ENCODE measurements around the gene PRRT1B. TPM values are rescaled to one million over a fixed set of nuclear protein-coding genes. Genes with fewer than 3 reads are reported as not detected.
A peak's percentile ranks its signal among the peaks of the same experiment; 100 is the strongest.

PRRT1B gene
- total RNA-seq: not detected

DNA sequence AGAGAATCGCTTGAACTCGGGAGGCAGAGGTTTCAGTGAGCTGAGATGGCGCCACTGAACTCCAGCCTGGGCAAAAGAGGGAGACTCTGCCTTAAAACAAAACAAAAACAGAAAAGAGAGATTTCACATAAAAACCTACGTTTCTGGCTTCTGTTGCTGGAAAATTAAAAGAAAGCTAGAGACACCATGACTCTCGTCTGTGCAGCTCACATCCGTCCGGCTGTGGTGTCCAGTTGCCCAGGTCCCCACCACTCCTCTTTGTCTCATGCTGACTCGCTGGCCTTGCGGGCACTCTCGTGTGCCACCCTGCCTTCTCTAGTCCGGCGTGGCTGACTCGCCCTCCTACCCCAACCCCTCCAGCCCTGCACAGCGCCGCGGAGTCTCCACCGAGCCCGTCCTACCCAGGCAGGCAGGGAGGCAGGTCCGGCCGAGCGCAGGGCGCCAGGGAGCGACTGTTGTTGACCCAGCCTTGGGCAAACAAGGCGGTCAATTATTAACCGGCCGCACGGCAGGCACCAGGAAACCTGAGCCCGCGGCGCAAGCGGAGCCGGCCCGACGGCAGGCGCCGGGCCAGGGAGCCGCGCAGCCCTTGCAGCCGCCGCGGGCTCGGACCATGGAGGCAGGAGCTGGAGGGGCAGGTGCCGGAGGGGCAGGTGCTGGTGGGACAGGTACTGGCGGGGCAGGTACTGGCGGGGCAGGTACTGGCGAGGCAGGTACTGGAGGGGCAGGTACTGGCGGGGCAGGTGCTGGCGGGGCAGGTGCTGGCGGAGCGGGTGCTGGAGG lies at the start of gene PRRT1B:
Gene PRRT1B (plus strand): TSS at position 521 of the 783 bp plus-strand sequence. CDS start 93 bp downstream, at position 614.
- Histone ChIP-seq H3K4me3 (ENCODE audit: low read length in 3 of 3) (peak within 1 kb of the TSS in 1 of 3 donors; percentile 35), H3K9ac (ENCODE audit: low read depth in 1 of 3, low read length in 3 of 3) (peak within 1 kb of the TSS in 1 of 3 donors; percentile 8), H3K36me3 (ENCODE audit: control insufficient read depth in 3 of 3, insufficient read depth in 3 of 3, low read length in 3 of 3) (no peaks in the 10 kb centered on the region), H3K9me3 (ENCODE audit: control insufficient read depth in 3 of 3, low read length in 3 of 3) (peaks cover 0 to 8% (median 3%) of the 10 kb centered on the region in 3 donors), H3K27me3 (ENCODE audit: control insufficient read depth in 3 of 3, insufficient read depth in 3 of 3, low read length in 3 of 3) (peaks cover 37 to 43% (median 40%) of the 10 kb centered on the region in 3 donors), H3K4me1 (ENCODE audit: control insufficient read depth in 3 of 3, insufficient read depth in 3 of 3, low read length in 3 of 3) (peaks cover 0 to 8% (median 7%) of the 10 kb centered on the region in 3 donors), H3K27ac (ENCODE audit: low read depth, low read length) (no peak within 1 kb of the TSS)

DNA sequence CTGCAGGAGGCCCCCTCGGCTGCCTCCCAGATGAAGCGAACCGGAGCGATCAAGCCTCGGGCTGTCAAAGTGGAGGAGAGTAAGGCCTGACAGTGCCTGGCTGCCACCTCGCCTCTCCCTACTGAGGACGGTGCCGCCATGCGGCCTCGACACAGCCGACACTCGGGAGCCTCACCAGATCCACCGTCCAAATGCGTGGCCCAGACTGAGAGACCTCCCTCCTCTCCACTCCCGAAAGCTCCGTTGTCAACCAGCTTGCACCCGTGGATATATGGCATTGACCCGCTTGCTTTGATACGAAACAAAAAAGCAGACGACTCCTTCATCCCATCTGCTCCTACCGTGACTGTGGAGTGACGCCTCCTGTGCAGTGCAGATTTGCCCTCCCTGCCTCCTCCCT lies 49.5 kb upstream of the PRRT1B start:
- H3K36me3 ChIP-seq (ENCODE audit: control insufficient read depth in 3 of 3, insufficient read depth in 3 of 3, low read length in 3 of 3): peaks cover 80 to 86% (median 83%) of the 10 kb centered on the region in 3 donors
- H3K9me3 ChIP-seq (ENCODE audit: control insufficient read depth in 3 of 3, low read length in 3 of 3): no peaks in the 10 kb centered on the region
- no peak overlapping the region for H3K4me3 ChIP-seq (ENCODE audit: low read length in 3 of 3)
- peaks cover 0 to under 1% (median 0%) of the 10 kb centered on the region in 3 donors for H3K4me1 ChIP-seq (ENCODE audit: control insufficient read depth in 3 of 3, insufficient read depth in 3 of 3, low read length in 3 of 3)
- no peak overlapping the region for H3K9ac ChIP-seq (ENCODE audit: low read depth in 1 of 3, low read length in 3 of 3)
- H3K27me3 ChIP-seq (ENCODE audit: control insufficient read depth in 3 of 3, insufficient read depth in 3 of 3, low read length in 3 of 3): no peaks in the 10 kb centered on the region
- H3K27ac ChIP-seq (ENCODE audit: low read depth, low read length): no peak overlapping the region

DNA sequence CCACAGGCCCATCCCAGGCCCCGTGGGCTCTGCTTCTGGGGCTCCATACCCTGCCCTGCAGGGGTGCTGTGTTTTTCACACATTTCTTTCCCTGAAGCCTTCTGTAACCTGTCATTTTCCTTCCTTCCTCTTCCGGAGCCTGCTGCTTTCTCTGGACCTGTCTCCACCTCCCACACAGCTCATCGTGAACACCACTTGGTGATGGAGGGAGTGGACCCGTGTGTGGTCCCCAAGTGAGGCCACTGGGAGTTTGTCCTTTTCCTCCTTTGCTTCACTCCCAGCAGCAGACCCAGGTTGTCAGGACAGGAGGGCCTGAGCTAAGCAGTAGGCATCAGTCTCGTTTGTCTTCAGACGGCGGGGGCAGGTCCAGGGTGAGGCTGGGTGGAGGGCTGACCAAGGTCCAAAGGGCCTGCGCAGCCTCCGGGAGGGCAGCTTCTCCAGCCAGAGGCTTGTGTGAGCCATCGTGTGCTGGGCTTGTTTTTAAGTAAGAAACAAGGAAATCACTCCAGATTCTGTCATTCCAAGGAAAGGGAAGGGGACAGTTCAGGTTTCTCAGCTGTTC lies 48.4 kb upstream of the PRRT1B start:
- H3K9ac ChIP-seq (ENCODE audit: low read depth in 1 of 3, low read length in 3 of 3): no peak overlapping the region
- H3K27me3 ChIP-seq (ENCODE audit: control insufficient read depth in 3 of 3, insufficient read depth in 3 of 3, low read length in 3 of 3): no peaks in the 10 kb centered on the region
- H3K9me3 ChIP-seq (ENCODE audit: control insufficient read depth in 3 of 3, low read length in 3 of 3): no peaks in the 10 kb centered on the region
- peaks cover 69 to 75% (median 71%) of the 10 kb centered on the region in 3 donors for H3K36me3 ChIP-seq (ENCODE audit: control insufficient read depth in 3 of 3, insufficient read depth in 3 of 3, low read length in 3 of 3)
- H3K27ac ChIP-seq (ENCODE audit: low read depth, low read length): no peak overlapping the region
- H3K4me3 ChIP-seq (ENCODE audit: low read length in 3 of 3): no peak overlapping the region
- H3K4me1 ChIP-seq (ENCODE audit: control insufficient read depth in 3 of 3, insufficient read depth in 3 of 3, low read length in 3 of 3): peaks cover 0 to 12% (median 8%) of the 10 kb centered on the region in 3 donors

- Histone ChIP-seq H3K4me1 (ENCODE audit: control insufficient read depth in 3 of 3, insufficient read depth in 3 of 3, low read length in 3 of 3) (peaks cover 11 to 36% (median 21%) of the 10 kb centered on the region in 3 donors), H3K4me3 (ENCODE audit: low read length in 3 of 3) (no peak overlapping the region), H3K27ac (ENCODE audit: low read depth, low read length) (no peak overlapping the region), H3K9me3 (ENCODE audit: control insufficient read depth in 3 of 3, low read length in 3 of 3) (no peaks in the 10 kb centered on the region), H3K9ac (ENCODE audit: low read depth in 1 of 3, low read length in 3 of 3) (no peak overlapping the region), H3K36me3 (ENCODE audit: control insufficient read depth in 3 of 3, insufficient read depth in 3 of 3, low read length in 3 of 3) (peaks cover 45 to 51% (median 47%) of the 10 kb centered on the region in 3 donors), H3K27me3 (ENCODE audit: control insufficient read depth in 3 of 3, insufficient read depth in 3 of 3, low read length in 3 of 3) (no peaks in the 10 kb centered on the region)
These were observed 46.0 kb upstream of the PRRT1B start for GRCh38 chr9:131499254-131499767.

DNA sequence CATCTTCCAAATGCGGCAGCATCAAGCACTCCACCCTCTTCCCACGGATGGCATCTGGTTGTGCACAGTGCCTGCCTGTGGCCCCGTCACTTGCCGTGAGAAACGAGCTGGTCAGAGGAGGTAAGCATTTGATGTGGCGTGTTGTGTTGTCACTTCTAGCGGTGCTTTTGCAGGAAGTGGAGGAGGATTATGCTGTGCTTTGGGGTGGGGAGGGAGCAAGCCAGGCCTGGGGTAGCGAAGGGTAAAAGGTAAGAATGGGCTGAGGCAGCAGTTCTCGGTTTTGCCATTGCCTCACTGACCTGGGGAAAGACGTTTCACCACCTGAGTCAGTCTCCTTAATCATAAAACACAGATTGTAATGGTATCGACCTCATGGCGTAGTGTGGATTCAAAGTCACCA lies 44.9 kb upstream of the PRRT1B start:
- H3K27ac ChIP-seq (ENCODE audit: low read depth, low read length): peak overlapping the region; percentile 15

DNA sequence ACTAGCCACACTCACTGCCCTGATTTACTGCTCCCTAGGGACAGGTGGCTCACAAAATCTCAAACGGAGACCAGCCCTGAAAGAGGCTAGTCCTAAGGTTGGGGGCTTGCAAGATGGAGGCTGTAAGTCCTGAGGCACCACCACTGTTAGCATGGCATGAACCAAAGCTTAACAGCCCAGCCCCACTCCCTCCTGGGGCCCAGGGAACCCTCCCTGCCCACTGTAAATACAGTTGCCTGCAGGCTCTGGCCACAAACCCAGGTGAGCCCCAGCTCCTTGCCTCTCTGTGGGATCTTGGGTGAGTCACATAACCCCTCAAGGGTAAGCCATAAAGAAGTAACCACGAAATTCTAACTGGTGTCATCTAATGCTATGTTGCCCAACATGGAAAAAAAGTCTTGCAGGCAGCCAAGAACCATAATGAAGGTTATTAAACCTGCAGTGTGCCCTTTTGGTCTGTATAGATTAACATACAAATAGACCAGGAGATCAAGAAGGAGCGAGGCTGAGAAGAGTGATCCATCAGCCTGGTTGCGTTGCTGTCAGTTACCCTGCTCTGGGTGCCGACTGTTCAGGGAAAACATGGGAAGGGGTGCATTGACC lies 44.3 kb upstream of the PRRT1B start:
- H3K27ac ChIP-seq (ENCODE audit: low read depth, low read length): no peak overlapping the region
- peaks cover 31 to 36% (median 32%) of the 10 kb centered on the region in 3 donors for H3K36me3 ChIP-seq (ENCODE audit: control insufficient read depth in 3 of 3, insufficient read depth in 3 of 3, low read length in 3 of 3)
- no peak overlapping the region for H3K9ac ChIP-seq (ENCODE audit: low read depth in 1 of 3, low read length in 3 of 3)
- H3K9me3 ChIP-seq (ENCODE audit: control insufficient read depth in 3 of 3, low read length in 3 of 3): no peaks in the 10 kb centered on the region
- no peak overlapping the region for H3K4me3 ChIP-seq (ENCODE audit: low read length in 3 of 3)
- H3K27me3 ChIP-seq (ENCODE audit: control insufficient read depth in 3 of 3, insufficient read depth in 3 of 3, low read length in 3 of 3): no peaks in the 10 kb centered on the region
- H3K4me1 ChIP-seq (ENCODE audit: control insufficient read depth in 3 of 3, insufficient read depth in 3 of 3, low read length in 3 of 3): peaks cover 14 to 38% (median 22%) of the 10 kb centered on the region in 3 donors

More for the DNA sequence above, 44.9 kb upstream of the PRRT1B start:
- H3K4me3 ChIP-seq (ENCODE audit: low read length in 3 of 3): no peak overlapping the region
- H3K9me3 ChIP-seq (ENCODE audit: control insufficient read depth in 3 of 3, low read length in 3 of 3): no peaks in the 10 kb centered on the region
- no peaks in the 10 kb centered on the region for H3K27me3 ChIP-seq (ENCODE audit: control insufficient read depth in 3 of 3, insufficient read depth in 3 of 3, low read length in 3 of 3)
- H3K4me1 ChIP-seq (ENCODE audit: control insufficient read depth in 3 of 3, insufficient read depth in 3 of 3, low read length in 3 of 3): peaks cover 14 to 38% (median 22%) of the 10 kb centered on the region in 3 donors
- no peak overlapping the region for H3K9ac ChIP-seq (ENCODE audit: low read depth in 1 of 3, low read length in 3 of 3)
- H3K36me3 ChIP-seq (ENCODE audit: control insufficient read depth in 3 of 3, insufficient read depth in 3 of 3, low read length in 3 of 3): peaks cover 37 to 43% (median 38%) of the 10 kb centered on the region in 3 donors

DNA sequence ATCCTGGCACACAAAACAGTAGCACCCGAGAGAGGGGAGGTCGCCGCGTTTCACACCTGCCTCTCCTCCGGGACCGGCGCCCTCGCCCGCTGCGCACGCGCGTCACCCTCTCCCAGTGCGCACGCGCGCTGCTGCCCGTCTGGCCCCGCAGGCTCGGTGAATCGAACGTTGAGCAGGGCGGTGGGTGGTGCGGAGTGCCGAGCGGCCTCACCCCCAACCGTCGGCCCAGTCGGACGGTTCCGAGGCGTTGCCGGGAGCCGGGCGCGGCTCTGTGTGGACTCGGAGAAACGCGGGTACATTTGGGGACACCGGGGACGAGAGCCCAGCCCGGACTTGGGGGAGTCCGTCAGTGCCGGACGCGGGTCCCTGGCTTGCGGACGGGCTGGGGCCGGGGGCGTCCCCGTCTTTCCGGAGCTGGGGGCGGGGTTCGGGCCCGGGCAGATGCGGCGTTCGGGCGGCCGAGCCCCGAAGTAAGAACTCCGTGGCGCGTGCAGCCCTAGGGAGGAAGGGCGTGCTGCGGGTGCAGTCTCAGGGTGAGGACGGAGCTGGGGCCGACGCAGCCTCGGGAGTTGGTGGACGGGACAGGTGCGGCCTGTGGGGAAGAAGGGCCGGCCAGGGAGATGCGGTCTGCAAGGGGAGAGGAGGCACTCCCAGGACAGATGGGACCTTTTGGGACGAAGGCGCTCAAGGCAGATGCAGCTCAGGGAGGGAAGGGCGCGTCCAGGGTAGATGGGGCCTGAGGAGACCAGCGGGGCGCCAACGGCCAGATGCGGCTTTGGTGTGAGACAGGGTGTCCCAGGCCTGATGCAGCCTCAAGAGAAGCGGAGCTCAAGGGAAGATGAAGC lies 42.3 kb upstream of the PRRT1B start, which contains the start of gene POMT1:
Gene POMT1 (plus strand): TSS at position 138 of the 845 bp plus-strand sequence. CDS start 1,301 bp downstream, outside the sequence.
- H3K9ac ChIP-seq (ENCODE audit: low read depth in 1 of 3, low read length in 3 of 3): peak within 1 kb of the TSS; percentile 79 to 91 (median 86)
- H3K9me3 ChIP-seq (ENCODE audit: control insufficient read depth in 3 of 3, low read length in 3 of 3): no peaks in the 10 kb centered on the region
- peak within 1 kb of the TSS; percentile 89 to 98 (median 93) for H3K4me3 ChIP-seq (ENCODE audit: low read length in 3 of 3)
- peaks cover 14 to 38% (median 22%) of the 10 kb centered on the region in 3 donors for H3K4me1 ChIP-seq (ENCODE audit: control insufficient read depth in 3 of 3, insufficient read depth in 3 of 3, low read length in 3 of 3)
- H3K27ac ChIP-seq (ENCODE audit: low read depth, low read length): peak within 1 kb of the TSS; percentile 73
- H3K36me3 ChIP-seq (ENCODE audit: control insufficient read depth in 3 of 3, insufficient read depth in 3 of 3, low read length in 3 of 3): peaks cover 22 to 26% (median 25%) of the 10 kb centered on the region in 3 donors
- H3K27me3 ChIP-seq (ENCODE audit: control insufficient read depth in 3 of 3, insufficient read depth in 3 of 3, low read length in 3 of 3): no peaks in the 10 kb centered on the region

GRCh38 chr9:131503626-131504465 lies 41.5 kb upstream of the PRRT1B start:
- H3K27ac ChIP-seq (ENCODE audit: low read depth, low read length): no peak overlapping the region
- H3K27me3 ChIP-seq (ENCODE audit: control insufficient read depth in 3 of 3, insufficient read depth in 3 of 3, low read length in 3 of 3): no peaks in the 10 kb centered on the region
- no peaks in the 10 kb centered on the region for H3K9me3 ChIP-seq (ENCODE audit: control insufficient read depth in 3 of 3, low read length in 3 of 3)
- peak overlapping the region; percentile 79 to 91 (median 86) for H3K9ac ChIP-seq (ENCODE audit: low read depth in 1 of 3, low read length in 3 of 3)
- H3K4me3 ChIP-seq (ENCODE audit: low read length in 3 of 3): peak overlapping the region; percentile 89 to 98 (median 93)
- peaks cover 19 to 20% (median 19%) of the 10 kb centered on the region in 3 donors for H3K36me3 ChIP-seq (ENCODE audit: control insufficient read depth in 3 of 3, insufficient read depth in 3 of 3, low read length in 3 of 3)
- H3K4me1 ChIP-seq (ENCODE audit: control insufficient read depth in 3 of 3, insufficient read depth in 3 of 3, low read length in 3 of 3): peaks cover 14 to 38% (median 22%) of the 10 kb centered on the region in 3 donors

Data from skeletal muscle tissue (tissue), 4 donors.